ENCODE results near the gene TOMM20L. TPM values are rescaled to one million over a fixed set of nuclear protein-coding genes. Genes with fewer than 3 reads are reported as not detected.

TOMM20L gene
- total and polyA plus RNA-seq, 9 of the 15 experiments (the other 6 are each of a cell fraction or from before 2014, with no cell fraction given), result not detected

GRCh38 chr14:58376791-58377190 lies 18.9 kb upstream of the TOMM20L start:
- Histone ChIP-seq H3K36me3 (ENCODE audit: control insufficient read depth, insufficient read depth, low read length) (peaks cover 13% of the 10 kb centered on the region; the same call in 1 of the 3 replicates), H4K20me1 (replicated peaks; ENCODE audit: control insufficient read depth, insufficient read depth, low read length) (no peaks in the 10 kb centered on the region), H3K4me3 (no peak overlapping the region), H3K27ac (ENCODE audit: extremely low read depth, low read depth, low read length) (no peak overlapping the region), H3K4me2 (ENCODE audit: insufficient read depth, low read length) (no peak overlapping the region), H2AFZ (ENCODE audit: low read depth, low read length) (no peak overlapping the region), H3K9me3 (replicated peaks; ENCODE audit: control insufficient read depth, insufficient read depth, low read depth, low read length) (no peaks in the 10 kb centered on the region), H3K4me1 (replicated peaks in 1 of 2; ENCODE audit: control insufficient read depth in 2 of 2, insufficient read depth in 2 of 2, low read length in 2 of 2) (no peaks in the 10 kb centered on the region), H3K9me1 (ENCODE audit: control insufficient read depth, insufficient read depth, low read length) (no peaks in the 10 kb centered on the region), H3K9ac (ENCODE audit: insufficient read depth in 1 of 2, low read depth in 2 of 2, low read length in 2 of 2) (no peak overlapping the region), H3K27me3 (ENCODE audit: control insufficient read depth in 2 of 2, insufficient read depth in 2 of 2, low read length in 2 of 2) (no peaks in the 10 kb centered on the region), H3K79me2 (ENCODE audit: control insufficient read depth, insufficient read depth, low read length) (no peaks in the 10 kb centered on the region)
- ChIA-PET POLR2A (no interaction called here), CTCF (ENCODE audit: low intra/inter-chr PET ratio) (no interaction called here)
- in situ Hi-C loops (cut with MboI), result no loop called here
- intact Hi-C loops (cut with micrococcal nuclease), result no loop called here
- DNase-seq (ENCODE audit: extremely low read depth in 1 of 4, low spot score in 3 of 4), result no peak
- ATAC-seq, result no peak
- TF ChIP-seq MBD2 (IDR thresholded peaks at IDR 0.05; ENCODE audit: borderline replicate concordance, low read depth), result no peak
- BruUV-seq (replicated peaks), result no TSS peak
- FAIRE-seq, result no peak

- H3K4me1 ChIP-seq (replicated peaks in 1 of 2; ENCODE audit: control insufficient read depth in 2 of 2, insufficient read depth in 2 of 2, low read length in 2 of 2), result peaks cover 0 to 4% of the 10 kb centered on the region in 2 experiments; a peak in 3 of 5 replicates
- FAIRE-seq, result no peak
These were observed 4.9 kb upstream of the TOMM20L start for GRCh38 chr14:58390830-58391229.

More at GRCh38 chr14:58390830-58391229, 4.9 kb upstream of the TOMM20L start:
- DNase-seq (ENCODE audit: extremely low read depth in 1 of 4, low spot score in 3 of 4) (no peak), ATAC-seq (no peak)
- Histone ChIP-seq H3K9ac (ENCODE audit: insufficient read depth in 1 of 2, low read depth in 2 of 2, low read length in 2 of 2) (no peak overlapping the region), H3K4me3 (no peak overlapping the region), H3K27ac (ENCODE audit: extremely low read depth, low read depth, low read length) (no peak overlapping the region), H3K4me2 (ENCODE audit: insufficient read depth, low read length) (no peak overlapping the region), H4K20me1 (replicated peaks; ENCODE audit: control insufficient read depth, insufficient read depth, low read length) (no peaks in the 10 kb centered on the region), H3K9me3 (replicated peaks; ENCODE audit: control insufficient read depth, insufficient read depth, low read depth, low read length) (no peaks in the 10 kb centered on the region), H3K9me1 (ENCODE audit: control insufficient read depth, insufficient read depth, low read length) (no peaks in the 10 kb centered on the region), H2AFZ (ENCODE audit: low read depth, low read length) (no peak overlapping the region), H3K36me3 (ENCODE audit: control insufficient read depth, insufficient read depth, low read length) (no peaks in the 10 kb centered on the region), H3K27me3 (ENCODE audit: control insufficient read depth in 2 of 2, insufficient read depth in 2 of 2, low read length in 2 of 2) (no peaks in the 10 kb centered on the region), H3K79me2 (ENCODE audit: control insufficient read depth, insufficient read depth, low read length) (no peaks in the 10 kb centered on the region)
- WGBS (ENCODE audit: insufficient coverage, low coverage, missing lambda C conversion rate), result 54% methylated on average over 2 of the region's 2 CpGs
- ChIA-PET CTCF (ENCODE audit: low intra/inter-chr PET ratio) (no interaction called here), POLR2A (interaction anchor here (1.2 kb wide), 1 partner anchor 11 kb away, joined by 4 read pairs; no protein-coding TSS in a partner anchor)
- in situ Hi-C loops (cut with MboI) (no loop called here), intact Hi-C loops (cut with micrococcal nuclease) (no loop called here)
- no TSS peak for BruUV-seq (replicated peaks)
- TF ChIP-seq SIN3B (IDR thresholded peaks at IDR 0.05; ENCODE audit: low read depth), result no peak
- no peak for TF ChIP-seq MTA3 (IDR thresholded peaks at IDR 0.05; ENCODE audit: borderline replicate concordance)
- no peak for TF ChIP-seq TFE3 (CRISPR knock-in tag; IDR thresholded peaks at IDR 0.05)
- TF ChIP-seq ZFP1 (CRISPR knock-in tag; IDR thresholded peaks at IDR 0.05), result no peak
- no peak for TF ChIP-seq ZFP36 (IDR thresholded peaks at IDR 0.05; ENCODE audit: low read depth, low read length, partially characterized antibody)
